HCT116 (cell line): ENCODE data around the gene RPS6KA1.

Experiments used
- RAD21 ChIP-seq: IDR thresholded peaks from 2 replicates; pipeline ENCODE4 v1.6.1; 2012; ENCODE audit warnings: low read depth, mild to moderate bottlenecking
- TF ChIP-seq, protein P1 (sequence below): IDR thresholded peaks from 2 replicates; pipeline ENCODE4 v1.6.1; 2012

DNA sequence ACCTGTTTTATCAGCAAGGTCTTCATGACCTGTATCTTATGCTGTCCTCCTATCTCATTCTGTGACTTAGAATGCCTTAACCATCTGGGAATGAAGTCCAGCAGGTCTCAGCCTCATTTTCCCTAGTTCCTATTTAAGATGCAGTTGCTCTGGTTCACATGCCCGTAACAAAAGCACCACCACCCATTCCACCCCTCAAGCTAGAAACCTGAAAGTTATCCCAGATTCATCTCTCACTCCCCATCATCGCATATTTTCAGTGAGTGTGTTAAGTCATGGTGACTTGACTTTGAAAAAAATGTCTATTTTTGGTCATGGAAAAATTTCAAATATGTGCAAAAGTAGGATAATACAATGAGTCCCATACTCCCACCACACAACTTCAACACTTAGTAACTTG lies 45.6 kb upstream of the RPS6KA1 start:
- TF ChIP-seq, protein P1, sequence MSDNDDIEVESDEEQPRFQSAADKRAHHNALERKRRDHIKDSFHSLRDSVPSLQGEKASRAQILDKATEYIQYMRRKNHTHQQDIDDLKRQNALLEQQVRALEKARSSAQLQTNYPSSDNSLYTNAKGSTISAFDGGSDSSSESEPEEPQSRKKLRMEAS: no peak
- TF ChIP-seq RAD21: no peak
